Activated CD4-positive, alpha-beta T cell treated with anti-CD3 and anti-CD28 coated beads, Interleukin-2, amount 50 U/mL, for 4 hours (primary cell): ENCODE results near the gene PTPRT.
"Not testable (repeated sequence)": the region's sequence is repeated elsewhere in the genome, so short reads cannot be mapped to it uniquely, and the experiment has no call there.

Experiments
- DNase-seq, 2 experiments: peaks; one replicate each; pipeline ENCODE4 v3.0.0-alpha.2; 2020

The PTPRT gene

DNA sequence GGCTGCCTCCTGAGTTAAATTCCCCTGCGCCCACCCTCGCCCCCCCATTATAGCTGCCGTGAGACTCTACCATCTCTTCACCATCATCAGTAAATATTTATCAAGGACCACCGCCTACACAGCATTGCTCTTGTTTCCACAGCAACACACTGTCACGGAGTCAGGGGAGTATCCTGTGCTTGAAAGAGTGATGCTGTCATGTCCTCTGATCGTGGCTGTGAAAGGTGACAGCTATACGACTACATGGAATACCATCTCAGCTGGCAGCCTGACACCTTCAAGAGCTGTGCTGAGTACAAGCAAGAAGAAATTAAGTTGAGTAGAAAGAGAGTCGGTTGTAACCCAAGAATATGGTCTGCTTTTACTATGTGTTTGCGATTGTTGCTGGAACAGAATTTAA lies 3.4 kb downstream of the PTPRT start:
- DNase-seq, result no peak

DNA sequence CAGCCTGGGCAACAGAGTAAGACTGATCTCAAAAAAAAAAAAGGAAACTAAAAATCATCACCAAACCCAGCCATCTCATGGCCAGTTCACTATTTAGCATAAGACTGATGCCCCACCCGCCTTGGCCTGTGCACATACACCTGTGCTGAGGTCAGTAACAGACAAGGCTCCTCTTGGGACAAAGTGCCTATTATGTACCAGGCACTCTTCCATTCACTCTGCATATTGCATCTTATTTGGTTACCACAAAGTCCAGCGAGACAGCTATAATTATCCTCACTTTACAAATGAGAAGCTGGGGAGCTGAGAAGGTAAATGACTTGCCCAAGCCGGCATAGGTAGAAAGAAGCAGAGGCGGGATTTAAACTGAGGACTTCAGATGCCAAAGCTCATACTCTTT lies 3.8 kb downstream of the PTPRT start:
- DNase-seq, result no peak

DNA sequence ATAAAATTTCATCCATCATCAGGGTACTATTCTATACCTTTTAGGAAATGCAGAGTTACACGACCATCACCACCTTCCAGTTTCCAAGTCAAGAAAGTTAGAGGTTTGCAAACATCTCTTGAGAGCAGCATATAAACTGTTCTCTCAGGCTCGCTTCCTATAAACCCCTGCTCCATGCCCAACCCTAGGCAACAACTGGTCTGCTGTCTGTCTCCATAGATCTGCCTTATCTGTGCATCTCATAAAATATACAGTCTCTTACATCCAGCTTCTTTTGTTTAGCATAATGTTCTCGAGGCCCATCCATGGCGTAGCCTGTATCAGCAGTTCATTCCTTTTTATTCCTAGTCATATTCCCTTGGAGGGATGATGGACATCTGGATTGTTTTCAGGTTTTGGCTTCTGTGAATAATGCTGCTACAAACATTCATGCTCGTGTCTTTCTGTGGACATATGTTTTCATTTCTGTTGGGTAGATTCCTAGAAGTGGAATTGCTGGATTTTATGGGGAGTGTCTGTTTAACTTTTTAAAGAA lies 6.1 kb downstream of the PTPRT start:
- no peak for DNase-seq

DNA sequence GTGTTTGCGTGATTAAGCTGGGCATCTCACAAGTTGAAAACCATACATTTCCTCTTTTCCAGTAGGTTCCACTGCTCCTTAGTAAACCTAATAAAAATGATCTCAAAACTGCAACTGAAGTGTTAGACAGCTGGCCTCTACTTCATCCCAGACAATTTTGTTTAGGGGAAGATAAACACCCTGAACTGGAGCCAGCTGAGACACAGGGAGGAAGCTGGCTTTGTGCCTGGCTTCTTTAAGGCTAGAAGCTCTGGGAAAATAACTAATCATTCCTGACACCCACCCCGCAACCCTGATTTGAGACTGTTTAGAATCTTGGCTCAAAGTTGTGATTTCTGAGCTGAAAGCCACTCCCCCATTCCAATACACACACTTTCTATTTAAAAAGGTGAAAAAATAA lies 11.6 kb downstream of the PTPRT start:
- no peak for DNase-seq

GRCh38 chr20:43176726-43177125 lies 13.0 kb downstream of the PTPRT start:
- no peak for DNase-seq

DNA sequence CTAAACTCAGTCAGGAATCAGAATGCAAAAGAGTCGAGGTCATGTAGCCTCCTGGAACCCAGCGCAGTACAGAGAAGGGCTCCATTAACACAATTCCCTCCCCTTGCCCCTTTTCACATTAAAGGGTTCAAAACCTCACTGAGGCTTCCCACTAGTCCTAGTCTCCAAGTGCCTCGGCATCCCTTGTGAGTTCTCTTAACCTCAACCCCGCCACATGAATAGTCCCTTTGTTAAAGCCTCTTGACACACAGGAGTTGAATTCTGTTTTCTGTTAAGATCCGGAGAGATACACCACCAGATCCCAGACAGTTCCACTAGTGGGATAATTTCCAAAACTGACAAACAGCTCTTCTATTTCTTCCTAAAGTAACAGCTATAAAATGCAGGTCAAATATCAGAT lies 17.8 kb downstream of the PTPRT start:
- DNase-seq, result no peak

GRCh38 chr20:43170771-43171170 lies 18.9 kb downstream of the PTPRT start:
- DNase-seq, result no peak

GRCh38 chr20:43167615-43168014 lies 22.1 kb downstream of the PTPRT start:
- no peak for DNase-seq

GRCh38 chr20:43167021-43167420 lies 22.7 kb downstream of the PTPRT start:
- no peak for DNase-seq

DNA sequence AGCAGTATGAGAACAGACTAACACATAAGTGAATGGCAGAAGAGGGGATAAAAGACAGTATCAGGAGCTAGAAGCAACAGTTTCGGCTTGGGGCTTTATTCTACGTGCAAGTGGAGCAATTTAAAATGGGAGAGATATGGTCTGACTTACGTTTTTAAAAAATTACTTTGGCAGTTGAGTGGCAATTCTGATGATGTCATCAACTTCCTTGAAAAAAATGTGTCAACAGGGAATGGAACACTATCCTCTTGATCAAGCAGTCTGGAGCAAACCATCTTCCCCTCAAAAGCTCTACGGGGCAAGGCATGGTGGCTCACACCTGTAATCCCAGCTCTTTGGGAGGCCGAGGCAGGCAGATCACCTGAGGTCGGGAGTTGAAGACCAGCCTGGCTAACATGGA lies 24.1 kb downstream of the PTPRT start:
- DNase-seq, result no peak

- DNase-seq, result not testable (repeated sequence)
These were observed 25.0 kb downstream of the PTPRT start for GRCh38 chr20:43164736-43165135.

DNA sequence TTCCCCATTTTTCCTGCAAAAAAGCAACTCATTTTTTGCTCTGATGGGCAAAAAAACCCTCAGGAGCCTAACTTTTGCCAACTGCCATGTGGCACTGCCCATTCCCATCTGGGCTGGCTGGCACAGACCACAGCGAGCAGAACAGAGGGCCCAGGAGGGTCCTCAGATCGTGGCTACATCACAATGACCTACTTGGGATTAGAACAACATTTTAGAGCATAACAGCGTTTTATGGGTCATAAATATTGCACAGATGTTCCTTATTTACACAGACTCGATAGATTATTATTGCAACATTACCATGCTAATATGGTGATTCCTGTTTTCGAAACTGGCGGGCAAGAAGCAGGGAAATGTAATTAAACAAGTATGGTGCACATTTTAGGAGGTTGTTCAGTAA lies 28.0 kb downstream of the PTPRT start:
- DNase-seq, result no peak

DNA sequence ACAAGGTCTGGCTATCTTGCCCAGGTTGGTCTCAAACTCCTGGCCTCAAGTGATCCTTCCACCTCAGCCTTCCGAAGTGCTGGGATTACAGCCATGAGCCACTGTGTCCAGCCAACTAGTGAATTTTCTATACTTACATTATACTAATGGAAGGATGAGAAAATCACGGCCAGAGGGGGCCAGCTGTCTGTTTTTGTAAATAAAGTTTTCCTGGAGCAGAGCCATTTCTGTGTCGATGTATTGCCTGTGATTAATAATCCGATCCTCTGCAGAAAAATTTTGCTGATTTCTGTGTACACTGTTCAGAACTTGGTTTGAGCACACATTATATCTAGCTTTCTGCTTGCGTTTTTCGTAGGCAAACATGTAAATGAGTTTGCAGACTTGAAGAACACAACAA lies 28.8 kb downstream of the PTPRT start:
- no peak for DNase-seq

DNA sequence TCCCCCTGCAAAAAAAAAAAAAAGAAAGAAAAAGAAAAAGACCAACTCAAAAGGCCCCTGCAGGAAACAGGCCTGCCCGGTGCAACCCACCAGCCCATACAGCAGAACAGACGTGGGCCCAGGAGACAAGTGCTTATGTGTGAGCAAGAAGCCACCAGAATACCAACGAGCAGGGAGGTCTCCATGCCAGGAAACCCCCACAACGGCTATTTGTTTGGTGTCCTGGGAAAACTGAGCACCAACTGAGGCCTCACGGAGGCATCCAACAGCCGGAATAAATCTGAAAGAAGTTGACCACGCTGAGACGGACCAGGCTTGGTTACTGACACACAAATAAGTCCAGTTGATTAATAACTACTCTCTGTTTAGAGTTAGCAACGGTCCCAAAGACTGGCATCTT lies 29.7 kb downstream of the PTPRT start:
- no peak for DNase-seq

DNA sequence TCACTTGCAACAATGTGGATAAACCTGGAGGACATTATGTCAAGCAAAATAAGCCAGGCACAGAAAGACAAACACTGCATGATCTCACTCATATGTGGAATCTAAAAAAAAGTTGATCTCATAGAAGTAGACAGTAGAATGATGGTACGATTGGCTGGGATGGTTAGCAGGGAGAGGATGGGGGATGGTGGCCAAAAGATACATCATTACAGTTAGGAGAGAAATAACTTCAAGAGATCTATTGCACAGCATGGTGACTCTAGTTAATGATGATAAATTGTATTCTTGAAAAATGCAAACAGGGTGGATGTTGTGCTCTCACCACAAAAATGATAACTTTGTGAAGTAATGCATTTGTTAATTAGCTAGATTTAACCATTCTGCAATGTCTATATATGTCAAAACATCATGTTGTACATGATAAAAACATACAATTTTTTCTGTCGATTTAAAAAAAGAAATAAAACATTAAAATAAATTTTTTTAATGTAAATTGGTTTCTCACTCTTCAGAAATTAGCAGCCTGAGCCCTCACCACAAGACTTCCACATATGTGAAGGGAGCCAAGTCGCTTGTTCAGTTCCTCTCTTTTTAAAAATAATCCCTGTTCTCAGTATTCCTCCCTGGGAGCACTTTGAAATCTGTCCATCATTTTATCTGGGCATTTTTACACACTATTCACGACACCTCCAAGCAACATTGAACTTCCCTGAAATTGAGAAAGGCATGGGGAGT lies 34.2 kb downstream of the PTPRT start:
- DNase-seq, result no peak

- DNase-seq, result no peak
These were observed 37.8 kb downstream of the PTPRT start for GRCh38 chr20:43151901-43152300.

DNA sequence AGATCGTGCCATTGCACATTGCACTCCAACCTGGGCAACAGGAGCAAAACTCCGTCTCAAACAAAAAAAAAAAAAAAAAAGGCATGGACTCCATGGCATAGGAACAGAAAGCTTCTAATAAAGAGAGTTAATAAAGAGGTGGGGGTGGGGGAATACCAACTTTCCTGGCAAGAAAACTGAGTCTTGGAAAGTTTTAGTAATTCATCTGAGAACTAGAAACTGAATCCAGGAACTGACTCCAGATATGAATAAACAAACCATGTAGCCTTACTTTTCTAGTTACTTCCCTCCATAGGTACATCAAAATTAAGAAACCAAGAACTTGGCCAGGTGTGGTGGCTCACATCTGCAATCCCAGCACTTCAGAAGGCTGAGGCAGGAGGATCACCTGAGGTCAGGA lies 38.5 kb downstream of the PTPRT start:
- no peak for DNase-seq

DNA sequence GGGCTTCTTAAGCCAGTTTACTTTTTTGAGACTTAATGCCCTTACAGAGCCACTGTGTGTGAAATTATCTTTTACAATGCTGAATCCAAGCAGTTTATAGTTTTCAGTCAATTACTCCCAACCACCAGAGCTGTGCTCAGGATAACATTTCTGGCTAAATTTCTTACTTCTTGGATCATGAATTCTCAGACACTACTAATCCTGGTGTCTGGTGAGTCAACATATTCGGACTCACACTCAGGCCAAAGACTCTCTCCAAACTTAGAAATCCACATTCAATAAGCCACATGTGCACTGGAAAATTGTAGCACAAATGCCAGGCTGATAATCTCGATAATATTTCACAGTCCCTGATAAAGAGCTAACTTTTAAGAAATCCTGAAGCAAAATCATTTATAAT lies 49.0 kb downstream of the PTPRT start:
- no peak for DNase-seq

GRCh38 chr20:43138061-43138770 lies 51.5 kb downstream of the PTPRT start:
- no peak for DNase-seq

DNA sequence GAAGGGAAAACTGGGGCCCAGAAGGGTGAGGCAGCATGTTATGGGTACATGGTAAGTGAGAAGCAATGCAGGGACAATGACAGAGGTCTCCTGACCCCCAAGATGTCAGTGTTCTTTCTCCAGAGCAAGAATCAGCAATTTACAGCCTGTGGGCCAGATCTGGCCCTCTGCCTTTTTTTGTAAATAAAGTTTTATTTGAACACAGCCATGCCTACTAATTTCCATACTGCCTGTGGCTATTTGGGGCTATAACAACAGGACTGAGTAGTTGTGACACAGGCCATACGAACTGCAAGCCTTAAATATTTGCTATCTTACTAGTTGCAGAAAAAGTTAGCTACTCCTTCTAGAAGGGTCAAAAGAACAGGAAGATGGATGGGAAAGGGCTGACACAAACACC lies 52.5 kb downstream of the PTPRT start:
- DNase-seq, result no peak

GRCh38 chr20:43124241-43124640 lies 65.5 kb downstream of the PTPRT start:
- DNase-seq, result no peak

GRCh38 chr20:43123180-43123579 lies 66.5 kb downstream of the PTPRT start:
- no peak for DNase-seq

GRCh38 chr20:43119720-43120119 lies 70.0 kb downstream of the PTPRT start:
- no peak for DNase-seq

DNA sequence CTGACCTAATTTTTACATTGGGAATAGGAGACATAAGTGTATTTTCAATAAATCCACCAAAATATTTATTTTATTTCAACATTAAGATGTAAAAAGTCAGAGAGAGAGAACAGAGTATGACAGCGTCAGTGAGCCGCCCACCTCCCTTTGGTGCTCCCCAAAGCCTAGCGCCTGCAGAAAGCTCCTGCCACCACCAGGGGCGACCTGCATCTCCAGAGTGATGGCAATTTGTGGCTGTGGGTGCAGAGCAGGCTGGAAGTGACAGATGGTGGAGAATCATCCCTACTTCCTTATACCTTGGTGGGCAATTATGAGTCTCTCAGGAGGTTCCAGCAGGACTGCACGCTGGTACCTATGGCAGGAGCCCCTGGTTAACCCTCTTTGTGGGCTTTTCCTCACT lies 87.3 kb downstream of the PTPRT start:
- DNase-seq, result no peak

DNA sequence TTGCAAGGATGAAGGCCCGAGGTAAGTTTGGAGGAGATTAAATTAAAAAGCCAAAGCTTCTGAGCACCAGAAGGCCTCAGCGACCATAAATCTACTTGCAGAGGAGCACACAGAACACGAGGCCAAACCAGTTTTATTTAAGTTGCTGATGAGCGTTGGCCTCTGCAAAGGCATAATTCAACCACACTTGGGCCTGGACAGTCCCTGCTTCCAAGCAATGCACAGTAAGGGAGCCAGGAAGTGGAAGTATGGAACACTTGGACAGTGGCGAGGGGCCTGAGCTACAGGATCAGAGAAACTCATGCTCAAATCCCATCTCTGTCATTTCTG lies 92.8 kb downstream of the PTPRT start:
- no peak for DNase-seq
